Occipital lobe (tissue), 2 donors: ENCODE results near the gene PLD3. TPM values are rescaled to one million over a fixed set of nuclear protein-coding genes. Genes with fewer than 3 reads are reported as not detected.

Source experiments
- small RNA-seq: library from RNA; depleted of rRNA; stranded (forward); fragments of <200 nt; gene quantifications from one replicate; pipeline ENCODE3, GENCODE V24; 2014
- total RNA-seq: library from RNA; depleted of rRNA; stranded (reverse); fragments of >200 nt; gene quantifications from one replicate; pipeline ENCODE4 v1.2.3, GENCODE V29; 2014

The PLD3 gene
- total RNA-seq, 1 donor from 2014 or later = 108 TPM

Small RNA genes lying within 50 kb of the gene (small RNA-seq; reads per million reads assigned to genes)
- gene MIR6796 (not detected), gene RF00019 (not detected), gene RNU6-945P (not detected)

Other genes with a start within 250 kb of the PLD3 start
- gene MAP3K10, start 157.3 kb upstream of the PLD3 start, total RNA-seq = 37.4 TPM
- 59.0 TPM for gene TTC9B, start 130.3 kb upstream of the PLD3 start, total RNA-seq
- gene CCNP, start 122.0 kb upstream of the PLD3 start, total RNA-seq = 1.7 TPM
- gene AKT2, start 63.4 kb upstream of the PLD3 start, total RNA-seq = 51.8 TPM
- gene C19orf47, start 298 bp upstream of the PLD3 start, total RNA-seq = 15.0 TPM
- gene HIPK4, start 41.5 kb downstream of the PLD3 start, total RNA-seq = 0.16 TPM
- gene PRX, start 64.7 kb downstream of the PLD3 start, total RNA-seq = 2.5 TPM
- gene SERTAD1, start 77.3 kb downstream of the PLD3 start, total RNA-seq = 2.8 TPM
- 9.8 TPM for gene SERTAD3, start 95.6 kb downstream of the PLD3 start, total RNA-seq
- gene BLVRB, start 117.0 kb downstream of the PLD3 start, total RNA-seq = 16.5 TPM
- gene SPTBN4, start 118.3 kb downstream of the PLD3 start, total RNA-seq = 27.5 TPM
- gene SHKBP1, start 228.2 kb downstream of the PLD3 start, total RNA-seq = 4.1 TPM